IPS DF 4.7 (cell line): Measurements from ENCODE around the gene ANKRD28.

Source experiments
- DNase-seq: peaks from one replicate; pipeline ENCODE4 v3.0.0-alpha.2; 2013; ENCODE audit warnings: low spot score; ENCODE audit errors: extremely low read depth

ANKRD28 gene

DNA sequence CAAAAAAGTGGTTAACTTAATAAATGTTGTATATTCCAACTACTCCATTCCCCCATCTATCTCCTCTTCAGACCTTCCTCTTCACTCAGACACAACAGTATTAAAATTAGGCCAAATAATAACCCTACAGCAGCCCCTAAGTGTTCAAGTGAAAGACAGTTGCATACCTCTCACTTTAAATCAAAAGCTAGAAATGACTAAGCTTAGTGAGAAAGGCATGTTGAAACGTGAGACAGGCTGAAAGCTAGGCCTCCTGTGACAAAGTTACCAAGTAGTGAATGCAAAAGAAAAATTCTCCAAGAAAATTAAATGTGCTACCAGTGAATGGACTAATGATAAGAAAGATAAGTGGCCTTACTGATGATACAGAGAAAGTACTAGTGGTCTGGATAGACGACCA, 71.7 kb downstream of the ANKRD28 start:
- DNase-seq, result no peak

DNA sequence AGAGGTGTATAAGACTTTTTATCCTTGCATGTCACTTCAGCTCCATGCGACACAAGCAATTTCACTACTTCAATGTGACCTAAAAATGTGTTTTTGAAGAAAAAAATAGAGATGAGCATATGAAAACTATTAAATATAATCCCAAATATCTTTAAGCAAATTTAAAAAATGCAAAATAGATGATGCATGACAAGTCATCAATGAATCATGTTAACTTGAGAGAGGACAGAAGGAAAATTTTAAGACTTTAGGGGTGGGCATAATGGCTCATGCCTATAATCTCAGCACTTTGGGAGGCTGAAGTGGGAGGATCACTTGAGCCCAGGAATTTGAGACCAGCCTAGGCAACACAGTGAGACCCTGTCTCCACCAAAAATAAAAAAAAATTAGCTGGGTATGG, 73.3 kb downstream of the ANKRD28 start:
- DNase-seq, result no peak

DNA sequence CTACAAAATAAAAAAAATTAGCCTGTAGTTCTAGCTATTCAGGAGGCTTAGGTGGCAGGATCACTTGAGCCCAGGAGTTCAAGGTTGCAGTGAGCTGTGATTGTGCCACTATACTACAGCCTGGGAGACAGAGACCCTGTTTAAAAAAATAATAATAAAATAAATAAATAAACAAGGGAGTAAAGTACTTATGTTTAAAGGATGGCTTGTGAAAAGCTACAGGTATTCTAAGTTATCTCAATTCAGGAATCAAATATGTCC, 74.2 kb downstream of the ANKRD28 start:
- DNase-seq, result no peak

DNA sequence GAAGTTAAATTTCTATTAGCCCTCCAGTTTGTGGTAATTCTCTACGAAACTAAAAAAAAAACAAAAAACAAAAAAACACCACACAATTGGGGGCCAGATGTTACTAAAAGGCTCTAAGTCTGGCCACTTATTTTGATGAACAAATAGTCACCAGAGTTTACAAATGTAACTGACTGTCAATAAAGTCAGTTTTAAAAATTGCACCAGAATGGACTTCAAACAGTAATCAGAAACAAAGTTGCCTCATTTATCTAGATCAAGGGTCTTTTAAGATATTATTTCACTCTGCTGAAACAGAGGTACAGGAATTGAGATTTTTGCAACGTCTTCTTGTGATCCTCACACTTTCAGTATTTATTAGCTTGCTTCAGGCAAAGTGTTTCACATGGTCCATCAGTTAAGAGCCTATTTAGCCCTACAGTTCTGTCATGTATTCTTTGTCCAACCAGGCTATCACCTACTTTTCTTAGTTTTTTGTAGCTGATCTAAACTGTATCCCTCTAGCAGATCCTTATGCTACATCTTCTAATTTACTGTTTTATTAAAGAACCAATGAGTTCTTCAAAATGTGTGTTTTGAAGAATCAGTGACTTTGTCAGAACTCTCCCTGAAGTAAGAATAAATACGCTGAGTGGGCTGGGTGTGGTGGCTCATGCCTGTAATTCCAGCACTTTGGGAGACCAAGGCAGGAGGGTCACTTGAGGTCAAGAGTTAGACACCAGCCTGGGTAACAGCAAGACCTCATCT, 74.7 kb downstream of the ANKRD28 start:
- no peak for DNase-seq

DNA sequence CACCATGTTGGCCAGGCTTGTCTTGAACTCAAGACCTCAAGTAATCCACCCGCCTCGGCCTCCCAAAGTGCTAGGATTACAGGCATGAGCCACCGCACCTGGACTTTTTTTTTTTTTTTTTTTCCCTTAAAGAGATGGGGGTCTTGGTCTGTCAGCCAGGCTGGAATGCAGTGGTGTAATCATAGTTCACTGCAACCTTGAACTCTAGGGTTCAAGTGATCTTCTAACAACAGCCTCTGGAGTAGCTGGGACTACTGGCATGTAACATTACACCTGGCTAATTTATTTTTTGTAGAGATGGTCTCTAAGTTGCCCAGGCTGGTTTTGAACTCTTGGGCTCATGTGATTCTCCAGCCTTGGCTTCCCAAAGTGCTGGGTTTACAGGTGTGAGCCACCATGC, 81.6 kb downstream of the ANKRD28 start:
- no peak for DNase-seq

DNA sequence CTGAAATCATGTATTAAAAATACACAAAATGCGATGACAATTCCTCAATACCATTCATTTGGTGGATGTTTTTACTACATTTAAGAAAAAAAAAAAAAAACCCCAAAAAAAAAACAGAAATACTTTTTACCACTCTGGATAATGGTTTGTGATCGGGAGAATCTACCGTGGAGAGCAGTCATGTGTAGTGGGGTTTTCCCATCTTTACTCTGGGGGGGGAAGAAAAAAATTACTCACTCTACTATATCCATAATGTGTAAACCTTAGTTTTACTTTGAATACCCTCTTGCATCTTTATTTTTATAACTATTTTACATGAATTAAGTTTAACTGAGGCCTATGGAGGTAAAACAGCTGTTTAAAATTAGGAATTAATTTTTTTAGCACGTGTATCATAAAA, 83.3 kb downstream of the ANKRD28 start:
- no peak for DNase-seq

DNA sequence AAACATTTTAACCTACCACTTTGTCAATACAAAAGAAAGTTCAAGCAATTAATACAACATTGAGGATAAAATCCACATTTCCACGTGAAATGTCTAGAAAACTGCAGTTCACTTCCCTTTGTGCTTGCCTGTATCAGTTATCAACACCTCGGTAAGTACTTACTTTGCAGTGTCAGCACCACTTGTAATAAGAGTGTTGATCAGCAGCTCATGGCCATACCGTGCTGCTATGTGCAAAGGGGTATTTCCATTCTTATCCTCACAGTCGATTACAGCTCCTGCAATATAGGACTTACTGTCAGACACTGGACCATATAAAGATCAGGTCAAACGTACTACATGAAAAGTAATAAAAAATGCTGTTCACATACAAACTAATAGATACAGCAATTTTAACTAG, 84.4 kb downstream of the ANKRD28 start:
- DNase-seq, result no peak

DNA sequence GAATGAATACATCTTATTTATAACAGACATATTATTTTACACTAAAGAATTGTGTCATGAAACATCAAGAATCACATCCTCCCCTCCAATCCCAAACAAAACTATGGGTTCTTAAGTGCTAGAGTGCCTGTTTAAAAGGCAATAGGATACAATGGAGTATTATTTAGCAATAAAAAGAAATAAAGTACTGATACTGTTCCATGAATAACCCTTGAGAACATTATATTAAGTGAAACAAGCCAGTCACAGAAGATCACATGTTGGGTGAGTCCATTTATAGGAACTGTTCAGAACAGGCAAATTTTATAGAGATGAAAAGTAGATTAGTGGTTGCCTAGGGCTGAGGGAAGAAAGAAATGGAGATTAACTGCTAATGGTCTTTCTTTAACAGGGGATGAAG, 86.5 kb downstream of the ANKRD28 start:
- DNase-seq, result no peak

DNA sequence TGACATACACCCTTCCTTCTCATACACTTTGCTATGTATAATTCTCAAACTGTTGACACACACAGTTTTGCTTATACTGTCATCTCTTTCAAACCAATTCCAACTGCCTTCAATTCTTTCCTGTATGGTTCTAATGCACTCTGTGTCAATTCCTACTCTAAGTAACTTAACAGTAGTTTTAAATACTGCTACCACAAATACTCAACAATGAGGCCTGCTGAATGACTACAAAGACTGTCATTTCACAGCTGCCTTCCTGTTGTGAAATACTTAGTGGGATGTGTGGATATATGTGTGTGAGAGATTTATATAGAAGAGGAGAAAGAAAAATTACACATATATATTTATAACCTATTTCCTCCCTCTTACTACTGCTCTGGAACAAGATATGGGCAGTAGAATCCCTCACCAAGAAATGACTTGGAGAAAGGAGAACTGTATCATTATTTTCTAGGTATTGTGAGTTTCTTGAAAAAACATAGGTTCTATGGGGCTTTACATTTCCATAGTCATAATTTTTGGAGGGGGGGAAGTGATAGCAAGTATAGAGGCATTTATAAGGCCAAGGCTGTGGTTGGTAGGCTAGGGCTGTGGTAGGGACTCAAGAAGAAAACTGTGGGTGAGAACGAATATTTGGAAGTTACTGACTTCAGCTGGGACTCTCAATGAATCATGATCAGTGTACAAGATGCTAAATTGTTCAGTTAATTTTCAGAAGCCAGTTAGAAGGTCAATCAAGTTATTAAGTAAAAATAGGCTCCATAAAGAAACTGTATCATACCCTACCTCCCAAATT, 88.7 kb downstream of the ANKRD28 start:
- DNase-seq, result no peak

DNA sequence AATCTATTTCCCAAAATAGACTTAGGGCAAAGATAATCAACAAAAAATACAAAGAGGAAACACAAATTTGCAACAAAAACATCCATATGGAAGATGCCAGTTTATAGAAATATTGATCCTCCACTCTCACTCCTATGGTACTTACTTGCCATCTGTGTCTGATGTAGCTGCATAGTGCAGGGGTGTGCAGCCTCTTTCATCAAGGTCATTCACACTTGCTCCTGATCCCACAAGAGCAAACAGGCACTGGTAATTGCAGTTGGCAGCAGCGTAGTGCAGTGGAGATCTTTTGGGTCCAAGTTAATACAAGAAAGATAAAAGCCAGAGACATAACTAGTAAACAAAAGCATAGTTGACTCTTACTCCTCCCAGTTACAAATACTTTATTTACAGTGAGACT, 90.0 kb downstream of the ANKRD28 start:
- DNase-seq, result no peak

DNA sequence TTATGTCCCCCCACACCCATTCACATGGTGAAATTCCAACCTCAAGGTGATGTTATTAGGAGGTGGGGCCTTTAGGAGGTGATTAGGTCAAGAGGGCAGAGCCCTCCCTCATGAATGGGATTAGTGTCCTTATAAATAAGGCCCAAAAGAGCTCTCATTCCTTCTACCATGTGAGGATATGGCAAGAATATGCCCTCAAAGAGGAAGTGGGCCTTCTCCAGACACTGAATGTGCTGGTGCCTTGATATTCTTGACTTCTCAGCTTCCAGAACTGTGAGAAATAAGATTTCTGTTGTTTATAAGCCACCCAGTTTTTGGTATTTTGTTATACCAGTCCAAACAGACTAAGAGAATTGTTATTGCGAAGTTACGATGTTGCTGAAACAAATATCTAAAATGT, 94.4 kb downstream of the ANKRD28 start:
- DNase-seq, result no peak

DNA sequence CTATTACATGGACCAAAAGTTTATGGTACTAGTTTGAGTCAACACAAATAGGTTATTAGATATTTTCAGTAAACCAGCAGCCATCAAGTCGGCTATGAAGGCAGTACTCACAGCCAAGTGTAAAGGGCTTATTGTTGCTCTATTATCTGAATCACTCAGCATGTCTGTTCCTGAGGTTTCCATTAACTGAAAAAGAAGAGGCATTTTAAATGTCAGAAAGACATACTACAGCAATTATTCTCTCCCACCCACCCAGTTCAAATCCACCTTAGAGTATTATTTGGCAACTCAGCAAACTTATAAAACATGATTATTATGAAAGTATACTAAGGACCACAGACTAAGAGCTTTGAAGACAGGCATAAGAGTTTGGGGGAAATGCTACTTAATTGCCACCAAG, 103.2 kb downstream of the ANKRD28 start:
- no peak for DNase-seq

DNA sequence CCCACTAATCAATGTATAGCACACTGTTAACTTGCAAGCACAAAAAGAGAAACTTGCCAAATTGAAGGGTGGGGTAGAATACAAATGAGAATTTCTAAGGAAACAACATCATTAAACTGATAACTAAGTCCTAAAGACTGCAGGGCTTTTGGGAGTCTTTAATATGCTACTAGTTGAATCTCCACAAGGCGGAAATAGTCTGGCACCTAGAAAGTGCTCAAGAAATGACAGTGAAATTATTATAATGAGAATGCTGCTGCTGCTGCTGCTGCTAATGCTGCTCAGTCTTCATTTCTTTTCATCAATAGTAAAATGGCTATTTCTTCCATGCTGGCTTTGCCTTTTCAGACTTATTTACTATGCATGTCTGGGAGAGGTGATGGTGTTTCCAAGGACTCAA, 104.4 kb downstream of the ANKRD28 start:
- DNase-seq, result no peak

DNA sequence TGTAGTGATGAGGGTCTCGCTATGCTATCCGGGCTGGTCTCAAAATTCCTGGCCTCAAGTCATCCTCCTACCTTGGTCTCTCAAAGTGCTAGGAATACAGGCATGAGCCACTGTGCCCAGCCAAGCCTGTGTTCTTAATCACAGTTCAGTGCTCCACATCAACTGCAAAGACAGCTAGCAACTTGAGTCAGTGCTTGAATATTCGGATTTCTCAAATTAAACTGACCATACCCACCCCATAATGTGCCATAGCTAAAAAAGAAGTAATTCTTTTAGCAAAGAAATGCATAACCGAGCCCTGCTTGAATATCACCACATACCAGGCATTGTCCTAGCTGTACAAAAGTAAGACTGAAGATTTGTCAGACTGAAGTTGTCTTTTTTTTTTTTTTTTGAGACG, 107.0 kb downstream of the ANKRD28 start:
- no peak for DNase-seq

DNA sequence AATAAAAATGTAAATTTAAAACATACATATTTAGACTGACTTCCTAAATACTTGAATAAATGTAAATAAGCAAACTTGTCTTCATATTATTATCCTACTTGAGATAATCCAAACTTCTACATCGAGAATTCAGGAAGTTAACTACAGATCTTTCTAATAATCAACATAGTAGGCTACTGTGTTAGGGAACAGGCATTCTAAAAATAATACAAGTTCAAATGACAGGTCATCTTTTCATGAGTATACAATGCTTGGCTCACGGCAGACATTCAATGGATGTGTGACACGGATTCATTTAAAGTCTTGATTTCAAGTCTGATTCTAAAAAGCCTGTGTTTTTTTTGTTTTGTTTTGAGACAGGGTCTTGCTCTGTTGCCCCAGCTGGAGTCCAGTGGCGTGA, 107.5 kb downstream of the ANKRD28 start:
- DNase-seq, result no peak

DNA sequence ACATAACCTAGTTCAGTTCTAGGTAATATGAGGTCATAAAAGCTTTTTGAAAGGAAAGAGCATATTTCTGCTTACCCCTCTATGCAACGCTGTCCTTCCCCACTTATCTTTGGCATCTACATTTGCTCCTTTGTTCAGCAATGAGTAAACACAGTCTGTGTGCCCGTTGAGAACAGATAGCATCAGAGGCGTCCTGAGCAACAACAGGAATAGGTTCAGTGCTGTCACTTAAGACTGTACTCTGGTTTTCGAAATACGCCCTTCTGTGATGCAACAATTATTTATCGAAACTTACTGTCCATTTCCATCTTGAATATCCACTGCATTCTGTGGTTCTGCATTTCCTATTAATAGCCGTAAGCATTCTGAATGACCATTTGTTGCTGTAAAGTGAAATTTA, 111.9 kb downstream of the ANKRD28 start:
- no peak for DNase-seq

DNA sequence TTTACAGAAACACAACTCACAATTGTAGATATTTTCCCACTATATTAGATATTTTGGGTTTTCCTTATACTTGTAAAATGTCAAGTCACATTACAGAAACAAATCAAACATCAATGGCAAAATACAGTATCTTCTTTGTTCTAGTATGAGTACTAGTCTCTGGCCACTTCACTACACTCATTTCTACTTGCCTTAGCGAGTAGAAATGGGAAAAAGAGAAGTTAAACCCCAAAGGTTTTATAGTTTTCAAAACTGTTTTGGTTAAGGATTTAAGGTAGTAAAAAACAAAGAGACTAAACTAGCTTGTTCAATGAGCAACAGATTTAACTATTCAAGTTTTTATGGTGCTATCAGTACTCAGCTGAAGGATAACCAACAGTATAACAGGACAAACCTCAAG, 114.5 kb downstream of the ANKRD28 start:
- DNase-seq, result no peak

DNA sequence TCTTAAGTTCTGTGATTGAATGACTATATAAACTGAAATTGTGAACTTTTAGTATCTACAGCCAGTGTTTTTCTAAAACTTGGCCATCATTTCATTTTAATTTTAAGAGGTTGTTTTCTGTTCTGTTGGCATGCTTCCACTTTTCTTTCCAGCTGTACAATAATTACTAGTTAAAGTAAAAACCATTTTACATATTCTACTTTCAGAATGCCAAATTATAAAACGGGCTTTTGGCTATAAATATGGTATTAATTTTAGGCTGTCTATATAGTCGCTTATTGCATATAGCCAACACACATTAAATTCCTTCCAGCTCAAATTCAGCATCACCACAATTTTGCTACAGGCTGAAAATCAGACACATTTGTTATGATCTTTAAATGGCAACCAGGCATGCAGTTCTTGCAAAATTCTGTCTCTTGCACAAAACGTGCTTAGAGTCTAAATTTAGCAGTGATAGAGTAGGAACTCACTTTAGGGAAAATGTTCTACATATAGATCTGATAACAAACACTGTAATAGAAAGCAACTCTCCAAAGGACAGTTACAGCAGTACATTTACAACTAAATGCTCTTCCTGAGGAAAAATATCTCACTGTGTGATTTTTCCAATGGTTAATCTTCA, 115.1 kb downstream of the ANKRD28 start:
- DNase-seq, result no peak

DNA sequence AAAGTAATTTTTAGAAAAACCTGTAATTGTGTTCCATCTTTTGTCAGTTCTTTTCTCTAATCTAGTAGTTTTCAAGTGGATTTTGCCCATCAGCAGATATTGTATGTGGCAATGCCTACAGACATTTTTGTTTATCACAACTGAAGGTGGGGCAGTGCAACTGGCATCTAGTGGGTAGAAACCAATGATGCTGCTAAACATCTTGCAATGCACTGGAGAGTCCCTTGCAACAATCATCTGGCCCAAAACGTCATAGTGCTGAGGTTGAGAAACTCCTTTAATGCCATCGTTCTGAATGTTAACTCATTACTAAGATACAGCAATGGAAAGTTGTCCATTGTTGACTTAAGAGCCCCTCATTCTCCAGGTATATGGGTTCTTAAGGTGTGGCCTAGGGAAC, 116.1 kb downstream of the ANKRD28 start:
- no peak for DNase-seq

DNA sequence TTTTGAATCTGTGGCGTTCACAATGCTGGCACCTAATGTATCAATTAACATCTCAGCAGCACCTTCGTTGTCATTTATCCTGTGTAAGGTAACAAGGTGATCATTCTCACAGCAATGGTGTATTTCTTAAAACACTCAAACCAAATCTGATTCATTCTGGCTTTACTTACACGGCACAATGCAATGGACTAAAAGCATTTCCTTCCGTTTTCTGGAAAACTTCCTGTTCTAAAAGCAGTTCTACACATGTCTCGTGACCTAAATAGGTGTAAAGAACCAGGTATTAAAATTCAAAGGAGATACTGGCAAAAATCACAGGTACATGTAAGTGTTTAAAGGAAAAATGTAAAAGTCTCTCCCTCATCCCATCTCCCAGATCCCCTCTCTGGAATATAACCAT, 118.5 kb downstream of the ANKRD28 start:
- no peak for DNase-seq

DNA sequence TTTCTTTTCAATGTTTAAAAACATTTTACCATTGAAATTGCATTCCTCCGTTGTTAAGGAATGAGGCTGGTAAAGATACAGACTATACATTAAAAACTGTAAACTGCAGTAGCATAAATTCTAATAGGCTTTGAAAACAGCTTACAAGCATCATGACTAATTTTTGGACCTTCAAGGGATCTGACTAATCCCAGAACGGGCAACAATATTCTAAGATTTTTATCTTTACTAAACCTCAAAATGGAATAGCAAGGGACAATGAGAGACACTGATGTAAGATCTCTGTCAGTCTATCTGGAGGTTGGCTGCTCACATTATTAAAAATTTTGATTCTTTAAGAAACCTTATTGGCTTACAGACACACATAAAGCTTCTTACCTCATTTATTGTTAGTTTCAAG, 121.5 kb downstream of the ANKRD28 start:
- no peak for DNase-seq

DNA sequence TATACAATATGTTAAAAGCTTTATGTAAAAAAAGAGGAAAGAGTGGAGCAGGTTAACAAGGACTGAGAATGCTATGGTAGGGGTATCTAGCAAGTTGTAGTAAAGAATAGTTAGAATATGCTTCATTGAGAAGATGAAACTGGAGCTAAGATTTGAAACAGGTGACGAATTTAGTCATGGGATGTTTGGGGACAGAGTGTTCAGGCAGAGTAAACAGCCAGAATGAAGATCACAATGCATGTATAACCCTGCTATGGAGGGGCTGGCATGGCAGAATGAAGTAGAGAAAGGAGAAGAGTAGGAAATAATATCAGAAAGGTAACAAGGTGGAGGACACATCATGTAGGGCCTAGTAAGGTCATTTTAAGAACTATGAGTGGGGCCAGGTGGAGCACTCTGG, 124.2 kb downstream of the ANKRD28 start:
- no peak for DNase-seq

DNA sequence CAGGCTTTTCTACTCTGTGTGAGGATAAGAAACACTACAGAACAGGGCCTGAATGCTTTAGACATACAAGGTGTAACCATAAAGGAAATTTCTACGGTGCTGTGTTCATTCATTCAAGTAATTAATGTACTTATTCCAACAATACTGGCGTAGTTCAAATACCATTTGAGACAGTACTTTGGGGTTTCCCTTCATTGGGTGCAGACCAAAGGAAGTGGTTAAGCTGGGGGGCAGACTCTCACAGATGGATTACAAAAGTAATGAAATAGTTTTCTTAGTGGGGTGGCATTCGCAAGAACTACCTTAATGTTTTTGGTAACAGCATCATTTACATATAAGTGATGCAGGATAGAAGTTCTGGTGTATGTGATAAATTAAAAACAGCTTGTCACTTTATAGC, 130.3 kb downstream of the ANKRD28 start:
- DNase-seq, result no peak
